Spleen (tissue), 11 donors: ENCODE measurements around the gene ZNF79. TPM values are rescaled to one million over a fixed set of nuclear protein-coding genes. Genes with fewer than 3 reads are reported as not detected.

Experiments used
- DNase-seq: peaks from one replicate; pipeline ENCODE4 v3.0.0-alpha.2; 2020
- H3K27ac ChIP-seq, 8 donors: fragments of 200-600 bp; sonication (generic) in 7 of 8; 1 replicate in 4 of 8; 2 replicates in 4 of 8; pipeline versions ENCODE4 v1.5.0 to v1.8.0; 2016 to 2021; ENCODE audit warnings: inconsistent platforms in 4 of 8, mild to moderate bottlenecking in 4 of 8, moderate library complexity in 1 of 8
- H3K27me3 ChIP-seq, 7 donors: fragments of 200-600 bp; sonication (generic) in 6 of 7; replicated peaks in 1 of 7; 1 replicate in 4 of 7; 2 replicates in 3 of 7; pipeline versions ENCODE4 v1.5.0 to v1.8.0; 2016 to 2021; ENCODE audit warnings: inconsistent platforms in 3 of 7, mild to moderate bottlenecking in 1 of 7
- H3K36me3 ChIP-seq, 6 donors: fragments of 200-600 bp; sonication (generic) in 5 of 6; 1 replicate in 4 of 6; 2 replicates in 2 of 6; pipeline versions ENCODE4 v1.5.0 to v1.8.0; 2016 to 2021; ENCODE audit warnings: inconsistent platforms in 2 of 6
- H3K4me1 ChIP-seq, 6 donors: fragments of 200-600 bp; sonication (generic) in 5 of 6; 1 replicate in 3 of 6; 2 replicates in 3 of 6; pipeline versions ENCODE4 v1.5.0 to v1.8.0; 2016 to 2021; ENCODE audit warnings: inconsistent platforms in 3 of 6
- H3K4me3 ChIP-seq, 8 donors: fragments of 200-600 bp; sonication (generic) in 7 of 8; 1 replicate in 4 of 8; 2 replicates in 4 of 8; pipeline versions ENCODE4 v1.5.0 to v1.8.0; 2016 to 2021; ENCODE audit warnings: inconsistent platforms in 4 of 8, mild to moderate bottlenecking in 4 of 8, moderate library complexity in 2 of 8
- H3K9me3 ChIP-seq, 8 donors: fragments of 200-600 bp; sonication (generic) in 7 of 8; 1 replicate in 4 of 8; 2 replicates in 4 of 8; pipeline versions ENCODE4 v1.5.0 to v1.8.0; 2016 to 2021; ENCODE audit warnings: inconsistent platforms in 4 of 8
- POLR2A ChIP-seq, 3 donors: fragments of 450-650 bp; IDR thresholded peaks; one replicate each; pipeline ENCODE4 v1.5.1; 2017; ENCODE audit warnings: antibody characterized with exemption in 3 of 3, mild to moderate bottlenecking in 1 of 3
- POLR2AphosphoS5 ChIP-seq, 3 donors: sonication (generic); formaldehyde crosslinking; IDR thresholded peaks; one replicate each; pipeline ENCODE4 v1.5.1; 2017; ENCODE audit warnings: antibody characterized with exemption in 3 of 3
- WGBS, 5 donors: extraction: QIAGEN DNeasy Blood & Tissue Kit in 3 of 5; methylation state at CpG; one replicate each; pipeline versions ENCODE4 v1.1.5 to v1.1.7; 2013 to 2018; 5-methylcytosine and 5-hydroxymethylcytosine counted together
- intact Hi-C: fragments of 100-400 bp; cut with DNase I; formaldehyde crosslinking; loops from one replicate; pipeline ENCODE4 v1.15.0; 2023; ENCODE audit warnings: low total_unique reads
- polyA plus RNA-seq, 3 donors: library from polyadenylated mRNA; stranded (reverse); fragments of 200-250 nt; gene quantifications; one replicate each; pipeline ENCODE4 v1.2.1, GENCODE V29; 2013
- total RNA-seq, 7 donors: library from RNA; depleted of rRNA in 3 of 7; stranded (reverse); fragments of >200 nt in 3 of 7; fragmentation: NEBNext Ultra II Directional in 4 of 7; extraction: Animal tissue kit (Norgen Biotek cat#: 25700) in 4 of 7; gene quantifications; one replicate each; pipeline versions ENCODE4 v1.1.0 to v1.2.1, GENCODE V29; 2016 to 2021
- TF ChIP-seq, protein P1 (sequence below), 11 experiments: fragments of 200-600 bp in 7 of 11; fragments of 450-650 bp in 4 of 11; sonication (generic) in 4 of 11; IDR thresholded peaks in 8 of 11; conservative IDR thresholded peaks in 3 of 11; 1 replicate in 7 of 11; 2 replicates in 4 of 11; pipeline versions ENCODE4 v1.4.0 to v1.8.0; 2016 to 2021; ENCODE audit warnings: antibody characterized with exemption in 11 of 11, inconsistent platforms in 4 of 11, mild to moderate bottlenecking in 1 of 11
- donor health status: healthy with polysubstance abuse.
- donor health status: DM: no; HTN: no; CAD: no; lungs with moderate emphysema.
- donor health status: DM: no; HTN: no; CAD: no.
- donor health status: Bipolar disorder and iron deficiency.
- donor health status: healthy.
- donor health status: DM: no; HTN: no; CAD: no.
- donor health status: DM: yes; HTN: yes; CAD: no.

The ZNF79 gene
- total and polyA plus RNA-seq, 10 donors: 2.3 to 14.7 (median 11.0) TPM

DNA sequence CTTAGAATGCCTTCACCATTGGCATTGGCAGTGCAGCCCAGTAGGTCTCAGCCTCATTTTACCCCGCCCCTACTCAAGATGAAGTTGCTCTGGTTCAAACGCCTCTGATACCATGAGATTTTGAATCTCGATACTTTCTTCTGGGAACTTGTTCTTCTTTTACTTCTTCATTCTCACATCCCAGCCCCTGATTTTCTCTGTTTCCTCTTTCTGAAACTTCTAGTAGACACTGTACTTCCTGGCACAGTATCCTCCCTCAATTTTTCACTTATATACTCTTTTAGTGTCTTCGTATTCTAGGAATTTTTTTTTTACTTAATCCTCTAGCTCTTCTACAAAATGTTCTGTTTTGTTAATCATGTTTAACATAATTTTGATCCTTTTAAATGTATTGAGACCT lies 13.1 kb upstream of the ZNF79 start:
- no peaks in the 10 kb centered on the region for H3K27me3 ChIP-seq
- H3K9me3 ChIP-seq: no peaks in the 10 kb centered on the region
- no peak for TF ChIP-seq POLR2A (IDR thresholded peaks at IDR 0.05)
- TF ChIP-seq POLR2AphosphoS5 (IDR thresholded peaks at IDR 0.05): no peak
- TF ChIP-seq, protein P1, sequence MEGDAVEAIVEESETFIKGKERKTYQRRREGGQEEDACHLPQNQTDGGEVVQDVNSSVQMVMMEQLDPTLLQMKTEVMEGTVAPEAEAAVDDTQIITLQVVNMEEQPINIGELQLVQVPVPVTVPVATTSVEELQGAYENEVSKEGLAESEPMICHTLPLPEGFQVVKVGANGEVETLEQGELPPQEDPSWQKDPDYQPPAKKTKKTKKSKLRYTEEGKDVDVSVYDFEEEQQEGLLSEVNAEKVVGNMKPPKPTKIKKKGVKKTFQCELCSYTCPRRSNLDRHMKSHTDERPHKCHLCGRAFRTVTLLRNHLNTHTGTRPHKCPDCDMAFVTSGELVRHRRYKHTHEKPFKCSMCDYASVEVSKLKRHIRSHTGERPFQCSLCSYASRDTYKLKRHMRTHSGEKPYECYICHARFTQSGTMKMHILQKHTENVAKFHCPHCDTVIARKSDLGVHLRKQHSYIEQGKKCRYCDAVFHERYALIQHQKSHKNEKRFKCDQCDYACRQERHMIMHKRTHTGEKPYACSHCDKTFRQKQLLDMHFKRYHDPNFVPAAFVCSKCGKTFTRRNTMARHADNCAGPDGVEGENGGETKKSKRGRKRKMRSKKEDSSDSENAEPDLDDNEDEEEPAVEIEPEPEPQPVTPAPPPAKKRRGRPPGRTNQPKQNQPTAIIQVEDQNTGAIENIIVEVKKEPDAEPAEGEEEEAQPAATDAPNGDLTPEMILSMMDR (IDR thresholded peaks at IDR 0.05 in 8 of 11, conservative IDR thresholded peaks at IDR 0.05 in 3 of 11): no peak
- no peak overlapping the region for H3K4me3 ChIP-seq
- peaks cover 0 to 18% (median 2%) of the 10 kb centered on the region in 6 donors for H3K36me3 ChIP-seq
- 52 to 67% (median 60%) methylated on average over 4 of the region's 4 CpGs for WGBS, 5 donors
- peak overlapping the region in 4 of 8 donors; percentile 34 to 60 (median 51) for H3K27ac ChIP-seq
- peaks cover 0 to 14% (median 0%) of the 10 kb centered on the region in 6 donors for H3K4me1 ChIP-seq
- DNase-seq: no peak
- intact Hi-C loops: no loop called here

DNA sequence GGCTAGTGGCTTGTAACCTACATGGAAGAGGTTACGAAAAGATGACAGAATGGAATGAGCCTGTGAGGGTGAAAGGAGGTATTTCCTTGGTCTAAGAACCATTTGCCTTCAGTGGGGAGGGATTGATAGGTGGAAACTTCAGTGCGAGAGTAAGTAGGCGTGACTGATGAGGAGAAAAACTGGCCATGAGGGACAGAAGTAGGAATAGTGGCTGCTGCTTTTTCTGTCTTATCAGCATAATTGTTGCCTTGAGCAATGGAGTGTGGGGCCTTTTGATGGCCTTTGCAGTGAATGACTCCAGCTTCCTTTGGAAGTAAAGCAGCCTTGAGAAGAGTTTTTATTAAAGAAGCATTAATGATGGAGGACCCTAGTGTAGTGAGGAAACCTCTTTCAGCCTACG lies 9.0 kb upstream of the ZNF79 start:
- no peak for DNase-seq
- Histone ChIP-seq H3K9me3 (no peaks in the 10 kb centered on the region), H3K27me3 (no peaks in the 10 kb centered on the region), H3K36me3 (no peaks in the 10 kb centered on the region), H3K4me1 (peaks cover 0 to 21% (median 0%) of the 10 kb centered on the region in 6 donors), H3K4me3 (no peak overlapping the region), H3K27ac (no peak overlapping the region)
- intact Hi-C loops: no loop called here
- TF ChIP-seq, protein P1 (IDR thresholded peaks at IDR 0.05 in 8 of 11, conservative IDR thresholded peaks at IDR 0.05 in 3 of 11): no peak
- WGBS, 5 donors: 83 to 85% (median 85%) methylated on average over 4 of the region's 4 CpGs

DNA sequence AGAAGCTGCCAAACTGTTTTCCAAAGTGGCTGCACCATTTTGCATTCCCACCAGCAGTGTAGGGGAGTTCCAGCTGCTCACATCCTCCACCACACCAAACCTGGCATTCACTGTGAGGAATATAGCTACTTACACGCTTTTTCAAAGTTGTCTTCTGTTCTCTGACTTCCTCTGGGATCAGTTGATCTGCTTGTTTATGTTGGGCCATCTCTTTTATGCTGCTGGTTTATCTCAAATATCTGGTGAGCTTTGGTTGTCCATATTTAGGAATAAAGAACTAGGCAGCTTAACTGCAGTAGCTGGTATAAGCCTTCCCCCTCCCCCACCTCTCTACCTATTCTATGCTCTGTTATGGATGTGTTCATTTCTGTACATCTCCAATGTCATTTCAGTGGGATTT lies 8.5 kb upstream of the ZNF79 start:
- Histone ChIP-seq H3K27me3 (no peaks in the 10 kb centered on the region), H3K4me1 (peaks cover 0 to 18% (median 0%) of the 10 kb centered on the region in 6 donors), H3K9me3 (no peaks in the 10 kb centered on the region), H3K27ac (no peak overlapping the region), H3K4me3 (no peak overlapping the region), H3K36me3 (no peaks in the 10 kb centered on the region)
- TF ChIP-seq POLR2AphosphoS5 (IDR thresholded peaks at IDR 0.05) (no peak), POLR2A (IDR thresholded peaks at IDR 0.05) (no peak)
- TF ChIP-seq, protein P1 (IDR thresholded peaks at IDR 0.05 in 8 of 11, conservative IDR thresholded peaks at IDR 0.05 in 3 of 11): no peak
- no peak for DNase-seq
- intact Hi-C loops: no loop called here
- 64 to 86% (median 74%) methylated on average over 1 of the region's 1 CpG for WGBS, 5 donors

DNA sequence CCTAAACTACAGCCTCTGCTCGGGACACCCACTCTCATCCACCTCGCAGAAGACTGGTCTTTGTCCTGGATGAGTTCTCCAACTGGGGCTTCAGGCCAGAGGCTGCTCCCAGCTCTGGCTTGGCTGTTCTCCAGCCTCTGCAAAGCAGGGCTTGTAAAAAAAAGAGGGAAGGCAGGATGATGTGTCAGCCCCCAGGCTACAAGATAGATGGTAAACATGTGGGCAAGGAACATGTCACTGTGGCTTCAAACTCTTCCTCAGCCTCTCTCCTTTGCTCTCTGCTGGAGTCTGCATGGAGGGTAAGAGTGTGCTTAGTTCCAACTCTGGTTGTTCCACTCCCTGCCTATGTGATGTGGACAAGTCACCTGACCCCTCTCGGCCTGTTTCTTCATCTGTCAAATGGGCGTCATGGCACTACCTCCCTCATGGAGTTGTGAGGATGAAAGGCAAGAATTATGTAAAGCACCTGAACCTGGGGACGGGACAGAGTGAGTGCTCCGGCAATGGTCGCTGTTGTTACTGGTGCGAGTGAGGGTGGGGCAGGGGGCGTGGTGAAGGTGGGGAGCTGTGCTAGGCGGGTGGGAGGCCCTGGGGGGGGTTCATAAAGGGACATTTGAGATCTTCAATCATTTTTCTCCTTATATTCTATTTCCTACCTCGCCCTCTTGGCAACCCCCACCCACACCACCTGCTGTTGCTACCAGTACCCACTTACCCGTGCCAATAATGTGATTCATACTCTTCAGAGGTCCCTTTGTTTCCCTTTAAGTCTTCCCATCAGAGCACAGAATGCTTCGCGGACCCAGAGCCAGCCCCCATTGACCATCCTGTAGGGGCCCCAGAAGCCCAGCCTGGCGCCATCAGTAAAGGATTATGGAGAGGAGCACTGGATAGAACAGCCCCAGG lies 6.8 kb upstream of the ZNF79 start:
- H3K27ac ChIP-seq: no peak overlapping the region
- no peaks in the 10 kb centered on the region for H3K36me3 ChIP-seq

More for the DNA sequence above, 6.8 kb upstream of the ZNF79 start:
- TF ChIP-seq, protein P1 (IDR thresholded peaks at IDR 0.05 in 8 of 11, conservative IDR thresholded peaks at IDR 0.05 in 3 of 11): no peak
- TF ChIP-seq POLR2A (IDR thresholded peaks at IDR 0.05) (no peak), POLR2AphosphoS5 (IDR thresholded peaks at IDR 0.05) (no peak)
- Histone ChIP-seq H3K9me3 (no peaks in the 10 kb centered on the region), H3K27me3 (no peaks in the 10 kb centered on the region), H3K4me1 (peaks cover 0 to 18% (median 8%) of the 10 kb centered on the region in 6 donors), H3K4me3 (no peak overlapping the region)
- DNase-seq: no peak
- intact Hi-C loops: no loop called here
- WGBS, 5 donors: 81 to 90% (median 87%) methylated on average over 15 of the region's 15 CpGs
